ENCODE results near the gene SLC1A7. TPM values are rescaled to one million over a fixed set of nuclear protein-coding genes. Genes with fewer than 3 reads are reported as not detected.

Gene SLC1A7
- total RNA-seq, 4 donors from 2014 or later, result 0.54 to 1.6 (median 0.62) TPM; not detected in 1

- no peak for ATAC-seq
- 87 to 93% methylated on average over 5 to 10 of the region's 11 CpGs for WGBS, 2 donors (ENCODE audit: low coverage in 1 of 2)
- H3K36me3 ChIP-seq, result no peaks in the 10 kb centered on the region
- no peak overlapping the region for H3K4me3 ChIP-seq
- H3K27me3 ChIP-seq, result no peaks in the 10 kb centered on the region
- peaks cover 0 to 17% (median 5%) of the 10 kb centered on the region in 3 donors for H3K4me1 ChIP-seq
- peaks cover 0 to 5% (median 0%) of the 10 kb centered on the region in 3 donors for H3K9me3 ChIP-seq
- TF ChIP-seq EP300 (IDR thresholded peaks at IDR 0.05) (no peak), POLR2AphosphoS5 (IDR thresholded peaks at IDR 0.05) (no peak), POLR2A (IDR thresholded peaks at IDR 0.05) (no peak), CTCF (IDR thresholded peaks at IDR 0.05) (no peak)
- H3K27ac ChIP-seq, result no peak overlapping the region
Observed at GRCh38 chr1:53116933-53117600, 25.4 kb downstream of the SLC1A7 start.

GRCh38 chr1:53116307-53116810 is 26.1 kb downstream of the SLC1A7 start:
- Histone ChIP-seq H3K27me3 (no peaks in the 10 kb centered on the region), H3K4me3 (no peak overlapping the region), H3K9me3 (peaks cover 0 to 7% (median 0%) of the 10 kb centered on the region in 3 donors), H3K36me3 (no peaks in the 10 kb centered on the region), H3K27ac (no peak overlapping the region), H3K4me1 (peaks cover 0 to 9% (median 0%) of the 10 kb centered on the region in 3 donors)
- TF ChIP-seq POLR2AphosphoS5 (IDR thresholded peaks at IDR 0.05), result no peak
- no peak for TF ChIP-seq EP300 (IDR thresholded peaks at IDR 0.05)
- TF ChIP-seq POLR2A (IDR thresholded peaks at IDR 0.05), result no peak
- TF ChIP-seq CTCF (IDR thresholded peaks at IDR 0.05), result no peak
- WGBS, 2 donors (ENCODE audit: low coverage in 1 of 2), result 96% methylated on average over 3 of the region's 9 CpGs; no CpG with 5 or more reads in 1 of the 2 donors
- ATAC-seq, result no peak

GRCh38 chr1:53115403-53116306 is 26.8 kb downstream of the SLC1A7 start:
- TF ChIP-seq POLR2AphosphoS5 (IDR thresholded peaks at IDR 0.05), result no peak
- no peak for TF ChIP-seq EP300 (IDR thresholded peaks at IDR 0.05)
- no peak for TF ChIP-seq CTCF (IDR thresholded peaks at IDR 0.05)
- no peak for TF ChIP-seq POLR2A (IDR thresholded peaks at IDR 0.05)
- no peak for ATAC-seq
- 58 to 60% methylated on average over 1 to 13 of the region's 20 CpGs for WGBS, 2 donors (ENCODE audit: low coverage in 1 of 2)
- Histone ChIP-seq H3K9me3 (peaks cover 0 to 7% (median 0%) of the 10 kb centered on the region in 3 donors), H3K27ac (no peak overlapping the region), H3K36me3 (no peaks in the 10 kb centered on the region), H3K4me3 (no peak overlapping the region), H3K4me1 (peaks cover 0 to 3% (median 0%) of the 10 kb centered on the region in 3 donors), H3K27me3 (no peaks in the 10 kb centered on the region)

- H3K9me3 ChIP-seq, result peaks cover 0 to 7% (median 0%) of the 10 kb centered on the region in 3 donors
- no peak for ATAC-seq
- TF ChIP-seq CTCF (IDR thresholded peaks at IDR 0.05) (no peak), POLR2A (IDR thresholded peaks at IDR 0.05) (no peak), EP300 (IDR thresholded peaks at IDR 0.05) (no peak), POLR2AphosphoS5 (IDR thresholded peaks at IDR 0.05) (no peak)
- H3K4me3 ChIP-seq, result no peak overlapping the region
- H3K36me3 ChIP-seq, result no peaks in the 10 kb centered on the region
- no peak overlapping the region for H3K27ac ChIP-seq
- H3K27me3 ChIP-seq, result no peaks in the 10 kb centered on the region
- WGBS, 2 donors (ENCODE audit: low coverage in 1 of 2), result 87% methylated on average over 3 of the region's 24 CpGs; no CpG with 5 or more reads in 1 of the 2 donors
- peaks cover 0 to 10% (median 0%) of the 10 kb centered on the region in 3 donors for H3K4me1 ChIP-seq
Observed at GRCh38 chr1:53114581-53115400, 27.6 kb downstream of the SLC1A7 start.
